CD4-positive, alpha-beta T cell (primary cell): ENCODE measurements around the gene MYT1. TPM values are rescaled to one million over a fixed set of nuclear protein-coding genes. Genes with fewer than 3 reads are reported as not detected.
A peak's percentile ranks its signal among the peaks of the same experiment; 100 is the strongest.

Experiments
- ATAC-seq: fragments of 200-7000 bp; cut with Tn5 transposase; one replicate; pipeline ENCODE4 v1.10.0; 2022; ENCODE audit warnings: mild to moderate bottlenecking; ENCODE audit not compliant: poor library complexity
- CTCF ChIA-PET: fragments of 350-600 bp; sonication (Branson Sonifier 250); formaldehyde crosslinking; loops from one replicate; lab custom pipeline; 2021; ENCODE audit warnings: antibody characterized with exemption, inconsistent platforms; lab: Charles Lee
- POLR2A ChIA-PET: fragments of 350-600 bp; sonication (Branson Sonifier 250); formaldehyde crosslinking; loops from one replicate; lab custom pipeline; 2021; ENCODE audit warnings: antibody characterized with exemption, inconsistent platforms; lab: Charles Lee
- DNase-seq, 14 experiments: peaks; one replicate each; pipeline ENCODE4 v3.0.0-alpha.2; 2013 to 2020; ENCODE audit warnings: mixed read lengths in 2 of 14
- H3K27ac ChIP-seq, 2 donors: one replicate each; pipeline versions ENCODE4 v1.5.1 to v1.7.0; 2013; ENCODE audit warnings: low read length in 2 of 2, low read depth in 1 of 2, mild to moderate bottlenecking in 1 of 2
- H3K27me3 ChIP-seq, 2 experiments: 1 replicate in 1 of 2; 2 replicates in 1 of 2; pipeline versions ENCODE4 v1.6.1 to v1.7.0; 2013; ENCODE audit warnings: low read length in 2 of 2, control low read depth in 1 of 2, mild to moderate bottlenecking in 1 of 2, moderate library complexity in 1 of 2; ENCODE audit not compliant: insufficient read depth in 2 of 2, control insufficient read depth in 1 of 2
- H3K36me3 ChIP-seq: one replicate; pipeline ENCODE4 v1.6.1; 2013; ENCODE audit warnings: low read length, control low read depth; ENCODE audit not compliant: insufficient read depth
- H3K4me1 ChIP-seq: one replicate; pipeline ENCODE4 v1.6.1; 2013; ENCODE audit warnings: low read length, control low read depth; ENCODE audit not compliant: insufficient read depth
- H3K4me3 ChIP-seq: one replicate; pipeline ENCODE4 v1.5.1; 2013; ENCODE audit warnings: mild to moderate bottlenecking, low read length, moderate library complexity
- H3K9me3 ChIP-seq, 2 experiments: 1 replicate in 1 of 2; 2 replicates in 1 of 2; pipeline versions ENCODE4 v1.6.1 to v1.7.0; 2013; ENCODE audit warnings: low read length in 2 of 2, mild to moderate bottlenecking in 2 of 2, control low read depth in 1 of 2, moderate library complexity in 1 of 2; ENCODE audit not compliant: control insufficient read depth in 1 of 2, insufficient read depth in 1 of 2
- H3K27ac Mint-ChIP-seq: one replicate; pipeline ENCODE4 v1.8.0; 2020; ENCODE audit warnings: mixed read lengths
- H3K27me3 Mint-ChIP-seq: one replicate; pipeline ENCODE4 v1.8.0; 2021; ENCODE audit warnings: mixed read lengths
- H3K36me3 Mint-ChIP-seq: one replicate; pipeline ENCODE4 v1.8.0; 2021; ENCODE audit warnings: low read depth, mixed read lengths
- H3K4me1 Mint-ChIP-seq: one replicate; pipeline ENCODE4 v1.8.0; 2021; ENCODE audit warnings: low read depth, mixed read lengths
- H3K4me3 Mint-ChIP-seq: one replicate; pipeline ENCODE4 v1.8.0; 2020; ENCODE audit warnings: mild to moderate bottlenecking, mixed read lengths
- H3K9me3 Mint-ChIP-seq: one replicate; pipeline ENCODE4 v1.8.0; 2020; ENCODE audit warnings: mixed read lengths
- CTCF ChIP-seq: fragments of 200-600 bp; IDR thresholded peaks from one replicate; pipeline ENCODE4 v1.8.0; 2022; ENCODE audit warnings: antibody characterized with exemption, mild to moderate bottlenecking
- intact Hi-C, 2 experiments: fragments of 100-400 bp; cut with DNase I in 1 of 2; cut with micrococcal nuclease in 1 of 2; formaldehyde crosslinking; loops; one replicate each; pipeline versions ENCODE4 v1.15.1 to v1.9.0; 2023 to 2025; cut with DNase I, micrococcal nuclease
- total RNA-seq, 174 experiments: library from RNA in 2 of 174; stranded (reverse) in 2 of 174; gene quantifications; one replicate each; pipeline ENCODE4 v1.2.3 and lab custom pipeline; 2021 to 2026

The MYT1 gene
- total RNA-seq, 2 experiments from 2014 or later, result 1.0 TPM; not detected in 1

- no peak for TF ChIP-seq CTCF
- Mint-ChIP-seq H3K27ac (no peak overlapping the region), H3K4me3 (no peak overlapping the region), H3K36me3 (peaks cover 8% of the 10 kb centered on the region), H3K27me3 (peaks cover 5% of the 10 kb centered on the region), H3K4me1 (peaks cover 29% of the 10 kb centered on the region), H3K9me3 (no peaks in the 10 kb centered on the region)
- Histone ChIP-seq H3K4me3 (no peak overlapping the region), H3K27me3 (no peaks in the 10 kb centered on the region), H3K27ac (no peak overlapping the region), H3K4me1 (peaks cover 22% of the 10 kb centered on the region), H3K9me3 (no peaks in the 10 kb centered on the region), H3K36me3 (no peaks in the 10 kb centered on the region)
- POLR2A ChIA-PET, result no interaction called here
- no peak for DNase-seq
- CTCF ChIA-PET, result no interaction called here
- ATAC-seq, result no peak
- intact Hi-C loops, result loop anchor here in 1 of 2 experiments (5.0 kb wide), 1 partner anchor 171 kb away; the partner anchor contains the start of genes LKAAEAR1 and OPRL1
Measured at GRCh38 chr20:64253000-64253383, 88.7 kb downstream of the MYT1 start.

GRCh38 chr20:64253443-64253842 is 89.2 kb downstream of the MYT1 start:
- ATAC-seq, result no peak
- no peak for DNase-seq
- Mint-ChIP-seq H3K9me3 (no peaks in the 10 kb centered on the region), H3K27me3 (peaks cover 5% of the 10 kb centered on the region), H3K36me3 (peaks cover 8% of the 10 kb centered on the region), H3K4me3 (peak overlapping the region; percentile 85), H3K27ac (peak overlapping the region; percentile 81), H3K4me1 (peaks cover 33% of the 10 kb centered on the region)
- ChIA-PET CTCF (no interaction called here), POLR2A (no interaction called here)
- H3K27me3 ChIP-seq, result no peaks in the 10 kb centered on the region
- no peak for TF ChIP-seq CTCF
- H3K4me1 ChIP-seq, result peaks cover 22% of the 10 kb centered on the region
- no peaks in the 10 kb centered on the region for H3K36me3 ChIP-seq
- H3K27ac ChIP-seq, result no peak overlapping the region
- intact Hi-C loops, result loop anchor here in 1 of 2 experiments (5.0 kb wide), 1 partner anchor 171 kb away; the partner anchor contains the start of genes LKAAEAR1 and OPRL1
- H3K9me3 ChIP-seq, result no peaks in the 10 kb centered on the region
- no peak overlapping the region for H3K4me3 ChIP-seq

GRCh38 chr20:64254156-64254555 is 89.9 kb downstream of the MYT1 start:
- POLR2A ChIA-PET, result interaction anchor here (0.6 kb wide), 1 partner anchor 1214 kb away, joined by 3 read pairs; no protein-coding TSS in a partner anchor
- peaks cover 22% of the 10 kb centered on the region for H3K4me1 ChIP-seq

More at GRCh38 chr20:64254156-64254555, 89.9 kb downstream of the MYT1 start:
- Mint-ChIP-seq H3K4me1 (peaks cover 40% of the 10 kb centered on the region), H3K27me3 (peaks cover 5% of the 10 kb centered on the region), H3K4me3 (peak overlapping the region; percentile 85), H3K36me3 (peaks cover 8% of the 10 kb centered on the region), H3K9me3 (no peaks in the 10 kb centered on the region), H3K27ac (peak overlapping the region; percentile 81)
- intact Hi-C loops, result loop anchor here in 1 of 2 experiments (5.0 kb wide), 1 partner anchor 172 kb away; the partner anchor contains the start of genes LKAAEAR1 and OPRL1
- Histone ChIP-seq H3K27me3 (no peaks in the 10 kb centered on the region), H3K9me3 (no peaks in the 10 kb centered on the region), H3K27ac (no peak overlapping the region), H3K4me3 (no peak overlapping the region), H3K36me3 (no peaks in the 10 kb centered on the region)
- TF ChIP-seq CTCF, result no peak
- DNase-seq, result no peak
- CTCF ChIA-PET, result interaction anchor here (6.2 kb wide), 1 partner anchor 32 kb away, joined by 31 read pairs; no protein-coding TSS in a partner anchor
- ATAC-seq, result no peak
